GM12878 (cell line): ENCODE measurements around the gene DNAAF3. TPM values are rescaled to one million over a fixed set of nuclear protein-coding genes. Genes with fewer than 3 reads are reported as not detected.
A peak's percentile ranks its signal among the peaks of the same experiment; 100 is the strongest.

Experiments used
- EGR1 ChIP-seq, 2 experiments: IDR thresholded peaks; 1 replicate in 1 of 2; 2 replicates in 1 of 2; pipeline ENCODE4 v1.6.1; 2011 to 2012; ENCODE audit warnings: low read depth in 2 of 2, low read length in 2 of 2, borderline replicate concordance in 1 of 2, mild to moderate bottlenecking in 1 of 2, moderate library complexity in 1 of 2
- FOXM1 ChIP-seq: IDR thresholded peaks from 2 replicates; pipeline ENCODE4 v1.6.1; 2012; ENCODE audit warnings: low read depth, mild to moderate bottlenecking, inconsistent platforms, low read length, moderate library complexity
- GABPA ChIP-seq: IDR thresholded peaks from 2 replicates; pipeline ENCODE4 v1.6.1; 2014; ENCODE audit warnings: antibody characterized with exemption, low read depth, mild to moderate bottlenecking, inconsistent platforms
- GATAD2B ChIP-seq: fragments of 450-650 bp; conservative IDR thresholded peaks from 2 replicates; pipeline ENCODE4 v1.6.1; 2017; ENCODE audit warnings: low read depth, mild to moderate bottlenecking, moderate library complexity
- KLF5 ChIP-seq: fragments of 450-650 bp; IDR thresholded peaks from 2 replicates; pipeline ENCODE4 v1.6.1; 2014; ENCODE audit warnings: mild to moderate bottlenecking; ENCODE audit not compliant: partially characterized antibody
- MEF2B ChIP-seq: fragments of 450-650 bp; IDR thresholded peaks from 2 replicates; pipeline ENCODE4 v1.6.1; 2018; ENCODE audit warnings: mild to moderate bottlenecking, moderate library complexity; ENCODE audit not compliant: partially characterized antibody, poor library complexity, severe bottlenecking
- NBN ChIP-seq: fragments of 450-650 bp; IDR thresholded peaks from 2 replicates; pipeline ENCODE4 v1.6.1; 2016
- NR2F1 ChIP-seq: fragments of 450-650 bp; conservative IDR thresholded peaks from 2 replicates; pipeline ENCODE4 v1.6.1; 2017; ENCODE audit warnings: mild to moderate bottlenecking
- RFX5 ChIP-seq: IDR thresholded peaks from 2 replicates; pipeline ENCODE4 v1.6.1; 2011; ENCODE audit warnings: low read depth, low read length, improper control_type of control experiment
- RUNX3 ChIP-seq: IDR thresholded peaks from 2 replicates; pipeline ENCODE4 v1.6.1; 2012; ENCODE audit warnings: low read length, inconsistent platforms
- SIN3A ChIP-seq: IDR thresholded peaks from 2 replicates; pipeline ENCODE4 v1.6.1; 2012; ENCODE audit warnings: low read depth, low read length, improper control_type of control experiment
- SP1 ChIP-seq: IDR thresholded peaks from one replicate; pipeline ENCODE4 v1.6.1; 2011; ENCODE audit warnings: low read depth, low read length
- SPI1 ChIP-seq: IDR thresholded peaks from 2 replicates; pipeline ENCODE4 v1.6.1; 2011; ENCODE audit warnings: low read depth, mild to moderate bottlenecking, low read length, moderate library complexity, borderline replicate concordance; ENCODE audit not compliant: insufficient read depth
- SRF ChIP-seq, 2 experiments: IDR thresholded peaks; 2 replicates each; pipeline ENCODE4 v1.6.1; 2011; ENCODE audit warnings: low read depth in 2 of 2, low read length in 2 of 2, mild to moderate bottlenecking in 1 of 2, moderate library complexity in 1 of 2
- TBL1XR1 ChIP-seq: IDR thresholded peaks from 2 replicates; pipeline ENCODE4 v1.6.1; 2012; ENCODE audit warnings: low read depth, low read length, improper control_type of control experiment
- ZNF207 ChIP-seq: fragments of 450-650 bp; IDR thresholded peaks from 2 replicates; pipeline ENCODE4 v1.6.1; 2014; ENCODE audit warnings: antibody characterized with exemption, mild to moderate bottlenecking, borderline replicate concordance
- ZNF384 ChIP-seq: IDR thresholded peaks from 2 replicates; pipeline ENCODE4 v1.6.1; 2012; ENCODE audit warnings: low read depth, mild to moderate bottlenecking, low read length, improper control_type of control experiment, borderline replicate concordance
- polyA plus RNA-seq, 11 experiments: library from polyadenylated mRNA; depleted of rRNA in 4 of 11; unstranded in 6 of 11; stranded (reverse) in 5 of 11; fragments of >200 nt; fragmentation: Nextera tagmentation in 4 of 11; fragmentation: Illumina TruSeq in 1 of 11; extraction: Ambion mirVana in 4 of 11; extraction: Trizol in 1 of 11; gene quantifications; 1 replicate in 1 of 11; 2 replicates in 10 of 11; pipeline versions ENCODE4 v1.2.1 to v1.2.3, GENCODE V29; 2011 to 2016; ENCODE audit warnings: inconsistent platforms in 2 of 11, missing spikeins in 2 of 11, low read depth in 1 of 11
- total RNA-seq, 4 experiments: library from RNA; depleted of rRNA in 3 of 4; stranded (reverse); fragments of >200 nt in 3 of 4; fragmentation: Illumina TruSeq in 1 of 4; extraction: Trizol in 1 of 4; gene quantifications; 2 replicates each; pipeline versions ENCODE4 v1.2.1 to v1.2.3, GENCODE V29; 2013 to 2021
- TF ChIP-seq, protein P1 (sequence below): fragments of 450-650 bp; IDR thresholded peaks from 2 replicates; pipeline ENCODE4 v1.6.1; 2017; ENCODE audit warnings: mild to moderate bottlenecking, moderate library complexity
- TF ChIP-seq, protein P2 (sequence below): IDR thresholded peaks from 2 replicates; pipeline ENCODE4 v1.6.1; 2011; ENCODE audit warnings: low read depth, low read length, improper control_type of control experiment, borderline replicate concordance
- TF ChIP-seq, protein P3 (sequence below), 3 experiments: IDR thresholded peaks in 2 of 3; conservative IDR thresholded peaks in 1 of 3; 2 replicates each; pipeline ENCODE4 v1.5.1; 2011; ENCODE audit warnings: low read depth in 3 of 3, low read length in 3 of 3, mild to moderate bottlenecking in 3 of 3, control low read depth in 2 of 3, moderate library complexity in 2 of 3, inconsistent platforms in 1 of 3, mixed read lengths in 1 of 3; ENCODE audit not compliant: control insufficient read depth in 2 of 3, insufficient read depth in 1 of 3; ENCODE audit errors: extremely low read depth in 1 of 3
- TF ChIP-seq, protein P4 (sequence below): fragments of 450-650 bp; IDR thresholded peaks from 2 replicates; pipeline ENCODE4 v1.6.1; 2016; ENCODE audit warnings: mild to moderate bottlenecking

DNAAF3 gene
- total and polyA plus RNA-seq, 10 of the 15 experiments (the other 5 are each of a cell fraction or from before 2014, with no cell fraction given), result not detected

DNA sequence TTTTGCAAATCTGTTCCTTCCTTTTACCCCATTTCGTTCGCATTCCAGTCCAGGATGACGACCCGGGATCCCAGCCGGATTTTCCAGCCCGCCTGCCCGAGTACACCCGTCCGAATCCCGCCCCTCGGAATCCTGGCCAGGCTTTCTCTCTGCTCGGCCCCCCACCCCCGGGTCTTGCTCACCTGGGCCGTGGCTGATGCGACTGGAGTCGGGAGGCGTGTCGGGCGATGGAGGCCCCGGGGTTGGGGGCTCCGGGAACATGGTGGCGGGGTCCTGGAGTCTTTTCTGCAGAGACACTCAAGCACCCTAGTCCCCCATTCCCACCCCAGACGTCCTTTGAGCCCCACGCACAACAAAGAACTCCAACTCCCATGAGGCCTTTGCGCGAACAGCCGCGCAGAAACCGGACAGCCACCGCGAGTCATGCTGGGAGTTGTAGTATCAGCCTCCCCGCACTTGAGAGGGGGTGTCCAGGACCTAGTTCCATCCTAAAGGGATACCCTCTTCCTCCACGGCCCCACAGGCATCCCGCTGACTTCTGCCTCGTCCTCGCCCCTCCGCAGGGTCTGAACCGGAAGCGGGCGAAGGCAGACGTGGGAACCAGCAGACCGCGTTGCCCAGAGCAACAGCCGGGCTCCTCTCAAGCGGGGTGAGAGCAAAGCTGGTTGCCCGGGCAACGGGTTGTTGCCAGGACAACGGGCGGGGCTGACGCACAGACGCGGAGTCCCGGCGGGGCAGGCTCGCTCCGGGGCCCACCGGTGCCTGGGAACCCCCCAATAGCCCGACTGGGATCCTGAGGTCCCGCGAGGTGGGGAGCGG is 12.6 kb upstream of the DNAAF3 start (continued):
- TF ChIP-seq, protein P1, sequence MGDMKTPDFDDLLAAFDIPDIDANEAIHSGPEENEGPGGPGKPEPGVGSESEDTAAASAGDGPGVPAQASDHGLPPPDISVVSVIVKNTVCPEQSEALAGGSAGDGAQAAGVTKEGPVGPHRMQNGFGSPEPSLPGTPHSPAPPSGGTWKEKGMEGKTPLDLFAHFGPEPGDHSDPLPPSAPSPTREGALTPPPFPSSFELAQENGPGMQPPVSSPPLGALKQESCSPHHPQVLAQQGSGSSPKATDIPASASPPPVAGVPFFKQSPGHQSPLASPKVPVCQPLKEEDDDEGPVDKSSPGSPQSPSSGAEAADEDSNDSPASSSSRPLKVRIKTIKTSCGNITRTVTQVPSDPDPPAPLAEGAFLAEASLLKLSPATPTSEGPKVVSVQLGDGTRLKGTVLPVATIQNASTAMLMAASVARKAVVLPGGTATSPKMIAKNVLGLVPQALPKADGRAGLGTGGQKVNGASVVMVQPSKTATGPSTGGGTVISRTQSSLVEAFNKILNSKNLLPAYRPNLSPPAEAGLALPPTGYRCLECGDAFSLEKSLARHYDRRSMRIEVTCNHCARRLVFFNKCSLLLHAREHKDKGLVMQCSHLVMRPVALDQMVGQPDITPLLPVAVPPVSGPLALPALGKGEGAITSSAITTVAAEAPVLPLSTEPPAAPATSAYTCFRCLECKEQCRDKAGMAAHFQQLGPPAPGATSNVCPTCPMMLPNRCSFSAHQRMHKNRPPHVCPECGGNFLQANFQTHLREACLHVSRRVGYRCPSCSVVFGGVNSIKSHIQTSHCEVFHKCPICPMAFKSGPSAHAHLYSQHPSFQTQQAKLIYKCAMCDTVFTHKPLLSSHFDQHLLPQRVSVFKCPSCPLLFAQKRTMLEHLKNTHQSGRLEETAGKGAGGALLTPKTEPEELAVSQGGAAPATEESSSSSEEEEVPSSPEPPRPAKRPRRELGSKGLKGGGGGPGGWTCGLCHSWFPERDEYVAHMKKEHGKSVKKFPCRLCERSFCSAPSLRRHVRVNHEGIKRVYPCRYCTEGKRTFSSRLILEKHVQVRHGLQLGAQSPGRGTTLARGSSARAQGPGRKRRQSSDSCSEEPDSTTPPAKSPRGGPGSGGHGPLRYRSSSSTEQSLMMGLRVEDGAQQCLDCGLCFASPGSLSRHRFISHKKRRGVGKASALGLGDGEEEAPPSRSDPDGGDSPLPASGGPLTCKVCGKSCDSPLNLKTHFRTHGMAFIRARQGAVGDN, result no peak
- TF ChIP-seq TBL1XR1 (0 out of 2 replicates have a peak, but pooled peaks have one; percentile 11), GABPA (peak; percentile 50; the same call in 1 of the 2 replicates), NR2F1 (no peak), RUNX3 (peak; percentile 31; the same call in 1 of the 2 replicates), NBN (peak; percentile 25; the same call in 1 of the 2 replicates), FOXM1 (0 out of 2 replicates have a peak, but pooled peaks have one; percentile 16), ZNF384 (peak; percentile 23; the same call in 1 of the 2 replicates), GATAD2B (peak; percentile 96), SRF (IDR thresholded peaks at IDR 0.05; ENCODE audit: low read depth in 2 of 2, low read length in 2 of 2) (0 out of 4 replicates have a peak, but pooled peaks of 1 of the 2 experiments have one; percentile 45), SPI1 (no peak), MEF2B (peak; percentile 96), SP1 (peak; percentile 91), KLF5 (peak; percentile 76), RFX5 (no peak), ZNF207 (0 out of 2 replicates have a peak, but pooled peaks have one; percentile 19), SIN3A (peak; percentile 51; the same call in 1 of the 2 replicates), EGR1 (IDR thresholded peaks at IDR 0.05; ENCODE audit: borderline replicate concordance in 1 of 2, low read depth in 2 of 2, low read length in 2 of 2) (peak in 1 of 2 experiments; percentile 67; a peak in 1 of 3 replicates)
- TF ChIP-seq, protein P2, sequence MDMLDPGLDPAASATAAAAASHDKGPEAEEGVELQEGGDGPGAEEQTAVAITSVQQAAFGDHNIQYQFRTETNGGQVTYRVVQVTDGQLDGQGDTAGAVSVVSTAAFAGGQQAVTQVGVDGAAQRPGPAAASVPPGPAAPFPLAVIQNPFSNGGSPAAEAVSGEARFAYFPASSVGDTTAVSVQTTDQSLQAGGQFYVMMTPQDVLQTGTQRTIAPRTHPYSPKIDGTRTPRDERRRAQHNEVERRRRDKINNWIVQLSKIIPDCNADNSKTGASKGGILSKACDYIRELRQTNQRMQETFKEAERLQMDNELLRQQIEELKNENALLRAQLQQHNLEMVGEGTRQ, result no peak
- TF ChIP-seq, protein P3, sequence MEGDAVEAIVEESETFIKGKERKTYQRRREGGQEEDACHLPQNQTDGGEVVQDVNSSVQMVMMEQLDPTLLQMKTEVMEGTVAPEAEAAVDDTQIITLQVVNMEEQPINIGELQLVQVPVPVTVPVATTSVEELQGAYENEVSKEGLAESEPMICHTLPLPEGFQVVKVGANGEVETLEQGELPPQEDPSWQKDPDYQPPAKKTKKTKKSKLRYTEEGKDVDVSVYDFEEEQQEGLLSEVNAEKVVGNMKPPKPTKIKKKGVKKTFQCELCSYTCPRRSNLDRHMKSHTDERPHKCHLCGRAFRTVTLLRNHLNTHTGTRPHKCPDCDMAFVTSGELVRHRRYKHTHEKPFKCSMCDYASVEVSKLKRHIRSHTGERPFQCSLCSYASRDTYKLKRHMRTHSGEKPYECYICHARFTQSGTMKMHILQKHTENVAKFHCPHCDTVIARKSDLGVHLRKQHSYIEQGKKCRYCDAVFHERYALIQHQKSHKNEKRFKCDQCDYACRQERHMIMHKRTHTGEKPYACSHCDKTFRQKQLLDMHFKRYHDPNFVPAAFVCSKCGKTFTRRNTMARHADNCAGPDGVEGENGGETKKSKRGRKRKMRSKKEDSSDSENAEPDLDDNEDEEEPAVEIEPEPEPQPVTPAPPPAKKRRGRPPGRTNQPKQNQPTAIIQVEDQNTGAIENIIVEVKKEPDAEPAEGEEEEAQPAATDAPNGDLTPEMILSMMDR (IDR thresholded peaks at IDR 0.05 in 2 of 3, conservative IDR thresholded peaks at IDR 0.05 in 1 of 3; ENCODE audit: control insufficient read depth in 2 of 3, extremely low read depth in 1 of 3, insufficient read depth in 1 of 3, low read depth in 3 of 3, low read length in 3 of 3), result no peak
- TF ChIP-seq, protein P4, sequence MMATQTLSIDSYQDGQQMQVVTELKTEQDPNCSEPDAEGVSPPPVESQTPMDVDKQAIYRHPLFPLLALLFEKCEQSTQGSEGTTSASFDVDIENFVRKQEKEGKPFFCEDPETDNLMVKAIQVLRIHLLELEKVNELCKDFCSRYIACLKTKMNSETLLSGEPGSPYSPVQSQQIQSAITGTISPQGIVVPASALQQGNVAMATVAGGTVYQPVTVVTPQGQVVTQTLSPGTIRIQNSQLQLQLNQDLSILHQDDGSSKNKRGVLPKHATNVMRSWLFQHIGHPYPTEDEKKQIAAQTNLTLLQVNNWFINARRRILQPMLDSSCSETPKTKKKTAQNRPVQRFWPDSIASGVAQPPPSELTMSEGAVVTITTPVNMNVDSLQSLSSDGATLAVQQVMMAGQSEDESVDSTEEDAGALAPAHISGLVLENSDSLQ, result 0 out of 2 replicates have a peak, but pooled peaks have one; percentile 17
